H1 (cell line): ENCODE results near the gene SLC17A1. TPM values are rescaled to one million over a fixed set of nuclear protein-coding genes. Genes with fewer than 3 reads are reported as not detected.

ENCODE experiments used
- CTCF ChIA-PET: fragments of 300-600 bp; sonication (Branson Sonifier 250); formaldehyde crosslinking; loops from one replicate; lab custom pipeline; 2021; ENCODE audit not compliant: partially characterized antibody; lab: Charles Lee
- POLR2A ChIA-PET: fragments of 300-600 bp; sonication (Branson Sonifier 250); formaldehyde crosslinking; loops from one replicate; lab custom pipeline; 2021; ENCODE audit warnings: inconsistent platforms; ENCODE audit not compliant: partially characterized antibody; lab: Charles Lee
- DNase-seq, 2 experiments: peaks; one replicate each; pipeline versions ENCODE4 v3.0.0 to v3.0.0-alpha.2; 2010 to 2022; ENCODE audit warnings: low spot score in 2 of 2, low read depth in 1 of 2, mixed read lengths in 1 of 2
- FAIRE-seq: peaks from 2 replicates; lab custom pipeline; 2011; peaks lifted over from hg19 to GRCh38; lab: Jason Lieb, UNC
- H2AFZ ChIP-seq: 2 replicates; pipeline ENCODE4 v1.8.1; 2012; ENCODE audit warnings: low read length, inconsistent platforms
- H2AK5ac ChIP-seq: 2 replicates; pipeline ENCODE4 v1.6.1; 2013; ENCODE audit warnings: low read depth, low read length
- H2BK120ac ChIP-seq: replicated peaks from 2 replicates; pipeline ENCODE3; 2013; ENCODE audit warnings: low read depth, low read length, inconsistent platforms
- H2BK12ac ChIP-seq: 2 replicates; pipeline ENCODE4 v1.6.1; 2013; ENCODE audit warnings: low read depth, low read length
- H2BK15ac ChIP-seq: 2 replicates; pipeline ENCODE4 v1.6.1; 2013; ENCODE audit warnings: low read length
- H2BK20ac ChIP-seq: 2 replicates; pipeline ENCODE4 v1.6.1; 2013; ENCODE audit warnings: low read length
- H2BK5ac ChIP-seq: 2 replicates; pipeline ENCODE4 v1.6.1; 2013; ENCODE audit warnings: low read depth, low read length
- H3K14ac ChIP-seq: 2 replicates; pipeline ENCODE4 v1.6.1; 2013; ENCODE audit warnings: inconsistent platforms; ENCODE audit not compliant: insufficient read length
- H3K18ac ChIP-seq: 2 replicates; pipeline ENCODE4 v1.6.1; 2013; ENCODE audit warnings: low read length; ENCODE audit errors: extremely low read depth
- H3K23ac ChIP-seq: 2 replicates; pipeline ENCODE4 v1.6.1; 2013; ENCODE audit warnings: inconsistent platforms; ENCODE audit not compliant: insufficient read length
- H3K23me2 ChIP-seq: 2 replicates; pipeline ENCODE4 v1.6.1; 2013; ENCODE audit warnings: low read depth, low read length
- H3K27ac ChIP-seq: 2 replicates; pipeline ENCODE4 v1.6.1; 2011; ENCODE audit warnings: low read depth, low read length, inconsistent platforms
- H3K27me3 ChIP-seq, 4 experiments: replicated peaks in 1 of 4; 1 replicate in 1 of 4; 2 replicates in 3 of 4; pipeline versions ENCODE4 v1.6.1 to v1.8.1; 2011 to 2013; ENCODE audit warnings: low read length in 3 of 4, mild to moderate bottlenecking in 3 of 4, inconsistent platforms in 2 of 4, mixed read lengths in 2 of 4, moderate library complexity in 1 of 4; ENCODE audit not compliant: control insufficient read depth in 3 of 4, insufficient read depth in 3 of 4; ENCODE audit errors: extremely low read depth in 1 of 4
- H3K36me3 ChIP-seq, 4 experiments: 2 replicates each; pipeline versions ENCODE4 v1.6.1 to v1.8.1; 2011 to 2013; ENCODE audit warnings: mild to moderate bottlenecking in 4 of 4, low read length in 3 of 4, moderate library complexity in 2 of 4, control low read depth in 1 of 4, inconsistent platforms in 1 of 4; ENCODE audit not compliant: insufficient read depth in 4 of 4, control insufficient read depth in 2 of 4
- H3K4ac ChIP-seq: replicated peaks from 2 replicates; pipeline ENCODE3; 2013; ENCODE audit warnings: low read length, low read depth, mixed read lengths, inconsistent platforms; ENCODE audit not compliant: insufficient read length
- H3K4me1 ChIP-seq, 4 experiments: replicated peaks in 1 of 4; 1 replicate in 1 of 4; 2 replicates in 3 of 4; pipeline versions ENCODE4 v1.6.1 to v1.8.1; 2011 to 2013; ENCODE audit warnings: low read length in 3 of 4, inconsistent platforms in 2 of 4, mixed read lengths in 1 of 4; ENCODE audit not compliant: insufficient read depth in 4 of 4, control insufficient read depth in 3 of 4
- H3K4me2 ChIP-seq, 2 experiments: 2 replicates each; pipeline versions ENCODE4 v1.6.1 to v1.8.1; 2011 to 2013; ENCODE audit warnings: low read depth in 2 of 2, low read length in 2 of 2, control low read depth in 1 of 2, inconsistent platforms in 1 of 2, mild to moderate bottlenecking in 1 of 2; ENCODE audit not compliant: insufficient read depth in 1 of 2
- H3K4me3 ChIP-seq, 4 experiments: fragments of 200-600, 300-600 bp in 1 of 4; sonication (generic), shearing (Covaris generic), sonication (Bioruptor Twin) in 1 of 4; 2 replicates each; pipeline versions ENCODE4 v1.5.1 to v1.8.1; 2011 to 2016; ENCODE audit warnings: low read length in 4 of 4, low read depth in 3 of 4, control low read depth in 2 of 4, inconsistent platforms in 2 of 4, mild to moderate bottlenecking in 2 of 4, mixed read lengths in 1 of 4, moderate library complexity in 1 of 4; ENCODE audit not compliant: insufficient read depth in 2 of 4; ENCODE audit errors: extremely low read depth in 1 of 4
- H3K56ac ChIP-seq: replicated peaks from 2 replicates; pipeline ENCODE3; 2013; ENCODE audit warnings: low read depth, mild to moderate bottlenecking, mixed read lengths, low read length, inconsistent platforms; ENCODE audit not compliant: insufficient read length
- H3K79me1 ChIP-seq: 2 replicates; pipeline ENCODE4 v1.6.1; 2013; ENCODE audit warnings: low read depth, low read length, control low read depth
- H3K79me2 ChIP-seq, 2 experiments: 2 replicates each; pipeline versions ENCODE4 v1.6.1 to v1.8.1; 2012 to 2013; ENCODE audit warnings: low read length in 2 of 2, mild to moderate bottlenecking in 2 of 2, inconsistent platforms in 1 of 2; ENCODE audit not compliant: insufficient read depth in 2 of 2, control insufficient read depth in 1 of 2
- H3K9ac ChIP-seq, 4 experiments: replicated peaks in 1 of 4; 1 replicate in 1 of 4; 2 replicates in 3 of 4; pipeline versions ENCODE4 v1.6.1 to v1.8.1; 2011 to 2013; ENCODE audit warnings: low read depth in 3 of 4, low read length in 3 of 4, control low read depth in 2 of 4, mild to moderate bottlenecking in 2 of 4, moderate library complexity in 2 of 4, inconsistent platforms in 1 of 4; ENCODE audit errors: extremely low read depth in 1 of 4
- H3K9me3 ChIP-seq, 2 experiments: 2 replicates each; pipeline versions ENCODE4 v1.6.1 to v1.8.1; 2012 to 2013; ENCODE audit warnings: mild to moderate bottlenecking in 2 of 2, moderate library complexity in 2 of 2, control low read depth in 1 of 2, inconsistent platforms in 1 of 2, low read depth in 1 of 2, low read length in 1 of 2, mixed read lengths in 1 of 2; ENCODE audit not compliant: insufficient read depth in 2 of 2
- H4K20me1 ChIP-seq, 2 experiments: replicated peaks in 1 of 2; 2 replicates each; pipeline versions ENCODE3 to v1.8.1; 2011 to 2013; ENCODE audit warnings: inconsistent platforms in 2 of 2, low read length in 2 of 2, mild to moderate bottlenecking in 1 of 2; ENCODE audit not compliant: insufficient read depth in 2 of 2, control insufficient read depth in 1 of 2
- H4K5ac ChIP-seq: 2 replicates; pipeline ENCODE4 v1.6.1; 2013; ENCODE audit warnings: low read length, low read depth, mixed read lengths, inconsistent platforms; ENCODE audit not compliant: insufficient read length
- H4K8ac ChIP-seq: 2 replicates; pipeline ENCODE4 v1.8.0; 2013; ENCODE audit warnings: mild to moderate bottlenecking, moderate library complexity, low read length, inconsistent platforms; ENCODE audit not compliant: insufficient read depth; ENCODE audit errors: extremely low read depth
- H4K91ac ChIP-seq: replicated peaks from 2 replicates; pipeline ENCODE3; 2013; ENCODE audit warnings: low read length, mixed read lengths, inconsistent platforms; ENCODE audit not compliant: insufficient read length
- ATF2 ChIP-seq: IDR thresholded peaks from 2 replicates; pipeline ENCODE4 v1.6.1; 2012; ENCODE audit warnings: low read length, inconsistent platforms
- BRCA1 ChIP-seq: IDR thresholded peaks from 2 replicates; pipeline ENCODE4 v1.6.1; 2012; ENCODE audit warnings: low read depth, low read length, improper control_type of control experiment
- CEBPB ChIP-seq: IDR thresholded peaks from 2 replicates; pipeline ENCODE4 v1.6.1; 2012; ENCODE audit warnings: low read depth, low read length
- CREB1 ChIP-seq: IDR thresholded peaks from 2 replicates; pipeline ENCODE4 v1.6.1; 2012; ENCODE audit warnings: inconsistent platforms
- KDM1A ChIP-seq: fragments of 200-600, 300-600 bp; sonication (generic); IDR thresholded peaks from 2 replicates; pipeline ENCODE4 v1.7.1; 2016; ENCODE audit warnings: mild to moderate bottlenecking, low read length, borderline replicate concordance
- RNF2 ChIP-seq: fragments of 200-900, 300-1000 bp; sonication (generic); IDR thresholded peaks from 2 replicates; pipeline ENCODE4 v1.7.1; 2016; ENCODE audit warnings: borderline replicate concordance, low read depth, mild to moderate bottlenecking, antibody characterized with exemption, low read length; ENCODE audit not compliant: poor library complexity, severe bottlenecking; ENCODE audit errors: missing control alignments
- SAP30 ChIP-seq: fragments of 300-600 bp; sonication (generic); IDR thresholded peaks from 2 replicates; pipeline ENCODE4 v1.7.1; 2012; ENCODE audit warnings: low read length, moderate library complexity, mild to moderate bottlenecking, inconsistent platforms; ENCODE audit not compliant: insufficient read depth, insufficient replicate concordance
- SIN3A ChIP-seq, 2 experiments: IDR thresholded peaks in 1 of 2; conservative IDR thresholded peaks in 1 of 2; 2 replicates each; pipeline ENCODE4 v1.6.1; 2011 to 2012; ENCODE audit warnings: low read length in 2 of 2, improper control_type of control experiment in 1 of 2, low read depth in 1 of 2, mild to moderate bottlenecking in 1 of 2
- SP1 ChIP-seq: IDR thresholded peaks from 2 replicates; pipeline ENCODE4 v1.6.1; 2011; ENCODE audit warnings: low read depth, low read length
- SUZ12 ChIP-seq: fragments of 200-600 bp; sonication (generic); IDR thresholded peaks from 2 replicates; pipeline ENCODE4 v1.6.1; 2012; ENCODE audit warnings: mild to moderate bottlenecking, inconsistent platforms, low read length, moderate library complexity, mixed read lengths
- TBP ChIP-seq: IDR thresholded peaks from 2 replicates; pipeline ENCODE4 v1.6.1; 2011; ENCODE audit warnings: low read depth, low read length, improper control_type of control experiment
- YY1 ChIP-seq: IDR thresholded peaks from 2 replicates; pipeline ENCODE4 v1.6.1; 2011; ENCODE audit warnings: low read depth, mild to moderate bottlenecking, low read length
- WGBS, 2 experiments: shearing (Covaris generic) in 1 of 2; methylation state at CpG; one replicate each; pipeline versions ENCODE4 v1.1.6 to v1.1.7; 2013 to 2015; ENCODE audit warnings: low lambda C conversion rate in 2 of 2, mixed read lengths in 2 of 2, inconsistent platforms in 1 of 2, low coverage in 1 of 2, missing lambda C conversion rate in 1 of 2; ENCODE audit not compliant: insufficient replicate concordance in 2 of 2, insufficient coverage in 1 of 2, insufficient read length in 1 of 2; ENCODE audit errors: extremely low coverage in 1 of 2, missing lambda C conversion rate in 1 of 2; 5-methylcytosine and 5-hydroxymethylcytosine counted together
- polyA plus RNA-seq, 7 experiments: library from polyadenylated mRNA; depleted of rRNA in 3 of 7; stranded (reverse) in 5 of 7; unstranded in 2 of 7; fragments of >200 nt in 5 of 7; fragments of 200-250 nt in 2 of 7; gene quantifications; 1 replicate in 5 of 7; 2 replicates in 1 of 7; 4 replicates in 1 of 7; pipeline versions ENCODE4 v1.2.1 to v1.2.3, GENCODE V29; 2011 to 2013; ENCODE audit warnings: missing spikeins in 2 of 7, mixed read lengths in 2 of 7
- total RNA-seq: library from RNA; stranded (reverse); fragmentation: NEBNext Ultra II Directional; extraction: Animal tissue kit (Norgen Biotek cat#: 25700); gene quantifications from 2 replicates; pipeline ENCODE4 v1.2.1, GENCODE V29; 2021

SLC17A1 gene
- total and polyA plus RNA-seq, 2 of the 8 experiments (the other 6 are each of a cell fraction or from before 2014, with no cell fraction given) = not detected

GRCh38 chr6:25844518-25844917 lies 12.7 kb upstream of the SLC17A1 start:
- Histone ChIP-seq H3K18ac (no peak overlapping the region), H3K23ac (no peak overlapping the region), H2BK20ac (no peak overlapping the region), H3K27me3 (no peaks in the 10 kb centered on the region), H2AFZ (no peak overlapping the region), H4K91ac (no peak overlapping the region), H3K79me2 (no peaks in the 10 kb centered on the region), H4K20me1 (no peaks in the 10 kb centered on the region), H2BK15ac (no peak overlapping the region), H2AK5ac (no peak overlapping the region), H4K8ac (no peak overlapping the region), H3K79me1 (no peaks in the 10 kb centered on the region), H2BK120ac (no peak overlapping the region), H3K9me3 (no peaks in the 10 kb centered on the region), H3K56ac (no peak overlapping the region), H3K9ac (no peak overlapping the region), H3K23me2 (no peaks in the 10 kb centered on the region), H3K4me1 (no peaks in the 10 kb centered on the region), H3K4me2 (no peak overlapping the region), H3K4ac (no peak overlapping the region), H3K36me3 (no peaks in the 10 kb centered on the region), H3K27ac (no peak overlapping the region), H2BK5ac (no peak overlapping the region; the same call in 1 of the 2 replicates), H4K5ac (no peak overlapping the region), H3K14ac (no peak overlapping the region), H2BK12ac (no peak overlapping the region), H3K4me3 (no peak overlapping the region)
- DNase-seq = no peak
- WGBS, 2 experiments = 97% methylated on average over 2 of the region's 2 CpGs; no CpG with 5 or more reads in 1 of the 2 experiments
- CTCF ChIA-PET = interaction anchor here (0.6 kb wide), 1 partner anchor 158 kb away, joined by 3 read pairs; no protein-coding TSS in a partner anchor
- POLR2A ChIA-PET = interaction anchor here (0.6 kb wide), 1 partner anchor 93 kb away, joined by 3 read pairs; no protein-coding TSS in a partner anchor
- no peak for FAIRE-seq
- TF ChIP-seq TBP = no peak
- TF ChIP-seq CEBPB = no peak
- TF ChIP-seq ATF2 = no peak
- no peak for TF ChIP-seq BRCA1
- no peak for TF ChIP-seq RNF2
- no peak for TF ChIP-seq YY1
- TF ChIP-seq SP1 = no peak
- no peak for TF ChIP-seq KDM1A
- no peak for TF ChIP-seq SIN3A (conservative IDR thresholded peaks at IDR 0.05 in 1 of 2, IDR thresholded peaks at IDR 0.05 in 1 of 2; ENCODE audit: low read depth in 1 of 2, low read length in 2 of 2)
- TF ChIP-seq CREB1 = no peak
- no peak for TF ChIP-seq SAP30
- TF ChIP-seq SUZ12 = no peak
